GM12874 (cell line): ENCODE results near the gene PPM1H.

ENCODE experiments used
- TF ChIP-seq, protein P1 (sequence below): IDR thresholded peaks from 2 replicates; pipeline ENCODE4 v1.5.1; 2011; ENCODE audit warnings: low read depth, mild to moderate bottlenecking, control low read depth, low read length, moderate library complexity; ENCODE audit not compliant: insufficient read depth

Gene PPM1H

DNA sequence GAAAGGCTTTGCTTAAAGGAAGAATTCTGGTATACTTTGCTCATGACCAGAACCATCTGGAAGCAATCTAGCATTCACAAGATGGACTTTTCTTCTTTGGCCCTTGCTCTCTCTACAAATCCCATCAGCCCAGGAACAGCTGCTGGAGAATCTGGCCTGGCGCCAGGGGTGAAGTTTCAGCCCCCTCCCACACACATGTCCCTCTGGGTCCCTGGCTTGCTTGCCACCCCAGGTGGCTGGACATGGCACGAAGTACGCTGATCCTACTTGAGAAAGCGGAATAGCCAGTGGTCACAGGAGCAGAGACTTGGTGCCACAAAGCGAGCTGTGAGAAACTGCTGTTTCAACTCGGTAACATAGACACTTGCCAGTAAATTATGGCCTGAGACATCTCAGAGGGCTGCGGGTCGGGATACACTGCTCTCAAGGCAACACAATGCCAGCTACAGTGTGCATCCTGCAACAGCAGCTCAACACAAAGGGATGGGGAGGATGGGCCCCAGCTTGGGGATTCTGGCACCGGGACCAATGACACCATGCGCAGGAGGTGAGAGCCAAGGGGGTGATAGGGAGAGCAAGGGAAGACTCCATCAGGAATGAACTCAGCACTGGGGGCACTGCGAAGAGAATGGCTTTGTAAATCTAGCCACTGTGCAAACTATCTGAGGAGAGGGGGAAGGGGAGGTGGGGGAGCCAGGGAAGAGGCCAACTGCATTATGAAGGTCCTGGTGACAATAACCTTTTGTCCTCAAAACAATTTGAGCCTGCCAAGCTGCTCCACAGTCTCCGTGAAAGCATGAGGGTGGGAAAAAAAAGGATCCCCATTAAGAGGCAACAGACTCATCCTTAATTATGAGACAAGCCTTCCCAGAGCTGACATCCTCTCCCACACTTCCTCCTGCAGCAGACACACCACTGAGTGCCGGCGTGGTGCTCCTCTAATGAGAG, 219.9 kb downstream of the PPM1H start:
- TF ChIP-seq, protein P1, sequence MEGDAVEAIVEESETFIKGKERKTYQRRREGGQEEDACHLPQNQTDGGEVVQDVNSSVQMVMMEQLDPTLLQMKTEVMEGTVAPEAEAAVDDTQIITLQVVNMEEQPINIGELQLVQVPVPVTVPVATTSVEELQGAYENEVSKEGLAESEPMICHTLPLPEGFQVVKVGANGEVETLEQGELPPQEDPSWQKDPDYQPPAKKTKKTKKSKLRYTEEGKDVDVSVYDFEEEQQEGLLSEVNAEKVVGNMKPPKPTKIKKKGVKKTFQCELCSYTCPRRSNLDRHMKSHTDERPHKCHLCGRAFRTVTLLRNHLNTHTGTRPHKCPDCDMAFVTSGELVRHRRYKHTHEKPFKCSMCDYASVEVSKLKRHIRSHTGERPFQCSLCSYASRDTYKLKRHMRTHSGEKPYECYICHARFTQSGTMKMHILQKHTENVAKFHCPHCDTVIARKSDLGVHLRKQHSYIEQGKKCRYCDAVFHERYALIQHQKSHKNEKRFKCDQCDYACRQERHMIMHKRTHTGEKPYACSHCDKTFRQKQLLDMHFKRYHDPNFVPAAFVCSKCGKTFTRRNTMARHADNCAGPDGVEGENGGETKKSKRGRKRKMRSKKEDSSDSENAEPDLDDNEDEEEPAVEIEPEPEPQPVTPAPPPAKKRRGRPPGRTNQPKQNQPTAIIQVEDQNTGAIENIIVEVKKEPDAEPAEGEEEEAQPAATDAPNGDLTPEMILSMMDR: no peak

DNA sequence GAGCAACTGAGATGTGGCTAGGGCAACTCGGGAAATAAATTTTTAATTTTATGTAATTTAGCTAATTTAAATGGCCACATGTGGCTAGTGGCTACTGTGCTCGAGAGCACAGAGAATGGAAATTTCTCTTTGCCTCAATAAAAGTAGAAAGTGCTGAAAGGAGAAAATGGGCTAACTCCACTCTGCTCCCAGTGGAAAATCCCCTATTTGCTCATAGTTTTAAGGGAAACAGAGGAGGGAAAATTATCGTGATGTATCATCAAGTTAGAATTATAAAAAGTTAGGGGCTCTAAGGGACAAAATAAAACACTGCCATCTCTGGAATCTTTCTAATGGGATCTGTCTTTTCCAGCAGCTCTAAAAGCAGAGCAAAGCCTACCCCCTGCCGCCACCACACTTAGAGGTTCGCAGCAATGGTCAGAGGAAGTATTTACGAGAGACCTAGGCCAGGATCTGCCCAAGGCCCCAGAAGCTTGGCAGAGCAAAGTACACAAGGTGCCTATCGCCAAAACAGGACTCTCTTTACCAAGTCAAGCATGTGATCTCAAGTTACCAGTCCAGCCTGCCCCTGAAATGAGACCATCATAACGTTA, 220.7 kb downstream of the PPM1H start:
- TF ChIP-seq, protein P1: no peak

DNA sequence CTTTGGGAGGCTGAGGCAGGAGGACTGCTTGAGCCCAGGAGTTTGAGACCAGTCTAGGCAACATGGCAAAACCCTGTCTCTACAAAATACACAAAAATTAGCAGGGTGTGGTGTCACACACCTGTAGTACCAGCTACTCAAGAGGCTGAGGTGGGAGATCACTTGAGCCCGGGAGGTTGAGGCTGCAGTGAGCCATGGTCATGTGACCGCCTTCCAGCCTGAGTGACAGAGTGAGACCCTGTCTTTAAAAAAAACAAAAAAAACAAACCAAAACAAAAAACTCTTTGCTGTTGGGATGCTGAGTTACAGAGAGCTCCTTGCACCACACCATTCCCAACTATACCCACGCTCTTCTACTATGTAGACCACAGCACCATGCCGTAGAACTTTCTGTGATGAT, 221.2 kb downstream of the PPM1H start:
- TF ChIP-seq, protein P1: no peak

DNA sequence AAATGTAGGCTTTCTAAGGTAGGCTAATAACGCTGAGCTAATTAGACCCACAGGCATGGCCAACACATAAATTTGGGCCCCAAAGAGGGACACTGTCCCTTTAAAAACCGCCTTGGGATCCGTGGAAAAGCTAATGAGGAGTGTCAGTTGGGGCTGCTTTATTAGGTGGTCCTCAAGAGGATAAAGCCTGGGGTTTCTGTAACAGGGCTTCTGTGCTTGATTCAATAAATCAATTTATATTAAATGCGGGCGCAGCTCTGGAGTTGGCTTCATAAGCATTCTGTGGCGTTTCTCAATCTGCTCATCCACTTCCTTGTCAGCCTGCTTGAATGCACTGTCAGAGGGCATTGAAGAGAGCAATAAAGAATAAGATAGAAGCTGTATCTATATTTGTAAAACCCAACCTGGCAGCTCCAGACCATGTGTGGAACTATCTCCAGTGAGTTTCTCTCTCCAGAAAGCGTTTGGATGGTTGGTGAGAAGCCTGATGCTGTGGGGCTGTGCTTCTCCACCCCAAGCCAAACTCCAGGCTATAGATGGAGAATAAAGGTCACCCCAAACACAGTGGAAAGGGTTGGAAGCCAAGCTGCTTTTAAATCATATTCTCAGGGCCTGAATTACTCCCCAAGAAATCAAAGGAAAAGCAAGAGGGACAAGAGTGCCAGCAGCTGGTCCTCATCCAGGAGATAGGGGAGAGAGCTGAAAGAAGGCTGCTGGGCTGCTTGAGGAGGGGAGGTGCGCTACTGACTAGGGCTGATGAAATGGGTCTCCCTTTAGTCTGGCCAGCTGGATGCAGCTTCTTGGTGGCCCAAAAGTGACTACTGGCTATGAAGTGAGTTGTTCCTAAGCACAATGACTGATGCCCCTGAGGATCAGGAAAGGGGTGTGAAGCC, 222.0 kb downstream of the PPM1H start:
- TF ChIP-seq, protein P1: no peak

DNA sequence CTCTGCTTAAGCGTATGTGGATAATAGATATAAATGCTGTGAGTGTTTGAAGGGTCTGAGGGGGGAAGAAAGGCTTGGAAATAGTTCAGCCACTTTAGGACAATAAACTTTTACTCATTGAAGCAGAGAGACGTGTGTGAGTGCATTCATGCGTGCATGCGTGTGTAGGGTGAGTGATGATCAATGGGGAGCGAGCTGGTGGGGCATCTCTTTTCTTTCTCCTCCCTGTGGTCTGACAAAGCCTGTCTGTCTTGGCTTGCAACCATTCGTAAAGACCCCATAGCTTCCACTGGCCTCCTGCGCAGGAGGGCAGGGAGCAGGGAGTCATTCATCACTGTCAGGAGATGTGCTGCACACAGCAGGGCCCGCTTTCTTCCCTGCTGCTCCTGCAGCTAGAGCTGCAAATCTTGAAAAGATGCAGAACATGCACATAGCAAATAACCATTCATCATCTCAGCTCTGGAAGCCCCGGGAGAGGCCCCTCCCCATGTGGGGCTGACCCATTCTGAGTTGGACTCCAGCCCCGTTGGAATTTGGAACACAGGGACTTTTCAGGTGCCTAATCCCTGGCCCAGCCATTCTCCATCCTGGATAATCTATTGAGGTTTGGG, 223.2 kb downstream of the PPM1H start:
- TF ChIP-seq, protein P1: no peak

DNA sequence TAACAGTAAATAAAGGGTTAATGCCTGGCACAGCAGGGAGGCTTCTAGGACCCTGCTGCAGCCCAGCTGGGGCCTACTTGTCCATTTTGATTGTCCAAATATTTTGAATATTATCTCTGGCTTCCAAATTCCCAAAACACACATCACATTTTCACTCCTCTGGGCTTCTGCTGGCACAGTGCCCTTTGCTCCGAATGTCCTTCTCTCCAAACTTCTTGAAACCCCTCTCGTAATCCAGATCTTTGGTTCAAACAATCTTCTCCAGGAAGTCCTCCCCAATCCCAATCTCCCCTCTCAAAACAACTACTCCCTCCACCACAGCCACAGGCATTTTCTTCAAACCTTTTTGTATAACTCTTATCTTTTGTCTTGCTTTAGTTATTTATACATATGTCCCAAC, 225.6 kb downstream of the PPM1H start:
- TF ChIP-seq, protein P1: no peak
